Fibroblast of skin of scalp (primary cell): ENCODE data around the gene SPATA25. TPM values are rescaled to one million over a fixed set of nuclear protein-coding genes. Genes with fewer than 3 reads are reported as not detected.
A peak's percentile ranks its signal among the peaks of the same experiment; 100 is the strongest.
"Not testable (repeated sequence)": the region's sequence is repeated elsewhere in the genome, so short reads cannot be mapped to it uniquely, and the experiment has no call there.

ENCODE experiments used
- DNase-seq: peaks from one replicate; pipeline ENCODE4 v3.0.0-alpha.2; 2013
- polyA plus RNA-seq, 2 experiments: library from polyadenylated mRNA; unstranded; fragments of 120-200 nt; gene quantifications; one replicate each; pipeline ENCODE4 v1.2.1, GENCODE V29; 2013; ENCODE audit not compliant: insufficient read length in 2 of 2

Gene SPATA25, protein sequence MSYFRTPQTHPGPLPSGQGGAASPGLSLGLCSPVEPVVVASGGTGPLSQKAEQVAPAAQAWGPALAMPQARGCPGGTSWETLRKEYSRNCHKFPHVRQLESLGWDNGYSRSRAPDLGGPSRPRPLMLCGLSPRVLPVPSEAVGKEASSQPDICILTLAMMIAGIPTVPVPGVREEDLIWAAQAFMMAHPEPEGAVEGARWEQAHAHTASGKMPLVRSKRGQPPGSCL
- polyA plus RNA-seq (2013, experiment 1 of 2; ENCODE audit: insufficient read length): 0.94 TPM
- 0.64 TPM for polyA plus RNA-seq (2013, experiment 2 of 2; ENCODE audit: insufficient read length)

DNA sequence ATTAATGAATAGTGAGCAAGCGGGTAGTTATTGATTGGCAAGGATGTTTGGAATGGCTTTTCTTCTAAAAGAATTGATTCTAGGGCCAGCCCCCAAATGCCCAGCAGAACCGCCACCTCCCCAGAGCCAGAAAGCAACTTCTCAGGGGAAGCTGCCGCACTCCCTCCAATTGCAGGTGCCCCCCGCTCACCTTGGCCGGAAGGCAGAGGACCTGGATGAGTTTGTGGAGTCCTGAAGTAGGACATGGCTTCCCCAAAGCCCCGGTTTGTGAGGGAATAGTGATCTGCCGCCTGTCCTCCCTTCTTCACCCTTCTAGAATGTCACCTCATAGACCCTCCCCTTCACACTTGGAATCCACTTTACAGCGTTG is at the start of gene SPATA25:
SPATA25 (minus strand) TSS at position 277 of the 370 bp plus-strand sequence; CDS start at position 245, 32 bp downstream.
- no peak for DNase-seq

DNA sequence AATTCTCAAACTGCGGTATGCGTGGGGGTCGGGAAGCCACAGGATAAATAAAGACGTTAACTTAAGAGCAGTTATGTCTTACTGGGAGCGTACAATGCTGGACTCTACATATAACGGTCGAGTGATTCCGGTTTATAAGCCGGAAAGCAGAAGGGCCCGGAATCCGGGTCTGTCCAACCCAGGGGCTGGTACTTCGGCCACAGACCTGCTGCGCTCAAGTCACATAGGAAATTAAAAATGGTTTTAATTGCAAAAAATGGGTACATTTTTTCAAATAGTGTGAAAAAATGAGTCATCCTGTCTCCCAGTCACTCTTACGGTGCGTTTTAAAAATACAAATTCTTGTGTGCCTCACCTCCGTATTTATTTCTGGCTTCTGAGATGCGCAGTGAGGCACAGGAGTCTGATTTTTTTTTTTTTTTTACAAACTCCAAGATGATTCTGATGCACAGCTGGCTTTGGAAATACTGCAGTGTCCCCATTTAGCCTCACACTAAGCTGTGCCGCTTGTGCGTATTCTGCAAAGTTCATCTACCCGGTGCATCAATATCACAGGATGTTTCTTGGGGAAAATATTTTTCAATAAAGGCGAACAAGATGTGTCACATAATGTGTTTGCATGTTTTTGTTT is 48.1 kb upstream of the SPATA25 start:
- no peak for DNase-seq

DNA sequence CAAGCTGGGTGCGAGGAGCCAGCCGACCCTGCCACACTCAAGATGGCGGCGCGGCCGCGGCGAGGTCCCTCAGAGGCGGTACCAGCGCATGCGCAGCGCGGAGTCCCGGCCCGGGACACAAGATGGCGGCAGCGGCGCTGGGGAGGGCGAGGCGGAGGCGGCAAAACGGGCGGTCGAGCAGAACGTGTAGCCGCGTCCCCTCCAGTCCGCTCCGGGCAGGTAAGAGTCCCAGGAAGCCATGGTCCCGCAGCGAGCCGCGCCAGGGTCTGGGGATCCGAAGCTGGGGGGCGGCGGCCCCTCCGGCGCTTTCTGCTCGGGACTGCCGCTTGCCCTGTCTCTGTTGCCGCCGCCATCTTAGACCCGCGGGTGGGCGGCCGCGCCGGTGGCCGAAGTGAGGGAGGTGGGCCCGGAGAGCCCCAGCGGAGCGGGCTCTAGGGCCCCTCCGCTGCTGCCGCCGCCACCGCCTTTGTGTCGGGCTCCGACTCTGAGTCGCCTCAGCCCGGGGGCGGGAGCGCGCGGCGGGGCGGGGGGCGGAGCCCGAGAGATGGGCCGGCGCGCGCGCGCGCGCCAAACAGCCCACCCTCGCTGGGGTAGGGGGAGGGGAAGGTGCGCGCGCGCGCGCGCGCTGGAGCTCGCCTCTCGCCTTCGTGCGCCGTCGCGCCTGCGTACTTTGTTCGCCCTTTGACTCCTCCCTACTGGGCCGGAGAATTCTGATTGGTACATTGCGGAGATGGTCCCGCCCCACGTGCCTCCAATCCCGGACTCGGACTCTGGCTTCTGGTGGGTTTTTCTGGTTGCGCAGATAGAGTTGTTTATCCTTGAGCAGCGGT is 47.4 kb upstream of the SPATA25 start, which contains the start of gene PCIF1:
PCIF1 (plus strand) TSS at position 98 of the 830 bp plus-strand sequence. CDS start 4,317 bp downstream, outside the sequence.
- peak; percentile 98 for DNase-seq

DNA sequence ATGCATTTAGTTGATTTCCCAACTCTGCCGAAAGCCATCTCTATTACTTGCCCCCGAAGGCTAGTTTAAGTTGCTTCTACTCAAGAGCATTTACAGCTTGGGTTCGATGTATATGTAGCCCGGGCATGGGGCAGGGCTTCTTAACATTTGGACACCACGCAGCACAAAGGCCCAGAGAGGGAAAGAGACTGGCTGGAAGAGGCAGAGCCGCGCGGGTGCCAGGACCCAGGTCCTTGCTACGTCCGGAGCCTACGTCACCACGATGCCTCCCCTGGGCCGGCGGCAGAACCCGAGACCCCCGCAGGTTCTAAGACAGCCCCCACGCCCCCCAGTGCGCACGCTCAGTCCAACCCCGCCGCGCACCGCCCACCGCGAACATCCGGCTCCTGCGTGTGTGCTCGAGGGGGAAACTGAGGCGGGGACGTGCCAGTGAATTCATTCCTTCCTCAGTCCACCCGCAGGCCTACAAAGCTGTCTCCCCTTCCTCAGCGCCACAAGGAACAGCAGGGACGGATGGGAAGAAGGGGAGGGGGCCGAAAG is 46.7 kb upstream of the SPATA25 start:
- DNase-seq: peak; percentile 38

DNA sequence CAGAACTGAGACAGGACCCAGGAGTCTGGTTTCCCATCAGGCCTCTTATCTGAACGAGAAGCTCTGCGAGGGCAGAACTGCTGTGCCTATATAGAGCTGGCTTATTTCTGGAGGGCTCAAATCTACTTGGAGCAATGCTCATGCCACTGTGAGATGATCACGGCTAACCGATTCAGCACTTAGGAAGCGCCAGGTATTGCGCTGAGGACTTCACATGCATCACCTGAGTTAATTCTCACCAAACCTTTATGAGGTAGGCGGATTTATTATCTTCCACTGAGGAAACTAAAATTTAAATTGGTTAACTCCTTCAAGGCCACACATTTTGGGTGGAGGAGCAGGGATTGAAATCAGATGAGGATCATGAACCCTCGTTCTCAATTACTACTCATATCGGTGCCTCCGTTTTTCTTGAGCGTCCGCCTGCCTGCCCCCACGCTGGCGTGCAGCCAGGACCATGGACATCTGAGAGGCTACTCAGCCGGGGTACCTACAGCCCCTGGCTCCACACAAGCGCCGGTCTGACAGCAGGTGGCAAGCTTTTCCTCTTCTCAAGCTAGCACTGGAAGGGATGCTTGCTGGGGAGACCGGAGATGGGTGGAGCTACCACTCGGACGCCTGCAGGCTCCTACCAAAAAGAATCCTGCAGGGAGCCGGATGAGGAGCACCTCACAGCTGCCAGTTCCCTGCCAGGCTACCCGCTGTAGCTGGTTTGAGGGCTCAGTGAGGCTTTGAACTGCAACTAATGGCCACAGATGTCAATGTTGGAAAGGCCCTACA is 46.0 kb upstream of the SPATA25 start:
- DNase-seq: peak; percentile 74

DNA sequence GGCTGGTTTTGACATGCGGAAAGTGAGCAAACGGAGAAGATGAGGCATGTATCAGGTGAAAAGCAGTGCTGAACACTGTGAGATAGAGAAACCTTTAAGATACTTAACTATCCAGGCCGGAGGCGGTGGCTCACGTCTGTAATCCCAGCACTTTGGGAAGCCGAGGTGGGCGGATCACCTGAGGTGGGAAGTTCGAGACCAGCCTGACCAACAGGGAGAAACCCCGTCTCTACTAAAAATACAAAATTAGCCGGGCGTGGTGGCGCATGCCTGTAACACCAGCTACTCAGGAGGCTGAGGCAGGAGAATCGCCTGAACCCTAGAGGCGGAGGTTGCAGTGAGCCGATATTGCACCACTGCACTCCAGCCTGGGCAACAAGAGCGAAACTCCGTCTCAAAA is 44.3 kb upstream of the SPATA25 start:
- DNase-seq: not testable (repeated sequence)

DNA sequence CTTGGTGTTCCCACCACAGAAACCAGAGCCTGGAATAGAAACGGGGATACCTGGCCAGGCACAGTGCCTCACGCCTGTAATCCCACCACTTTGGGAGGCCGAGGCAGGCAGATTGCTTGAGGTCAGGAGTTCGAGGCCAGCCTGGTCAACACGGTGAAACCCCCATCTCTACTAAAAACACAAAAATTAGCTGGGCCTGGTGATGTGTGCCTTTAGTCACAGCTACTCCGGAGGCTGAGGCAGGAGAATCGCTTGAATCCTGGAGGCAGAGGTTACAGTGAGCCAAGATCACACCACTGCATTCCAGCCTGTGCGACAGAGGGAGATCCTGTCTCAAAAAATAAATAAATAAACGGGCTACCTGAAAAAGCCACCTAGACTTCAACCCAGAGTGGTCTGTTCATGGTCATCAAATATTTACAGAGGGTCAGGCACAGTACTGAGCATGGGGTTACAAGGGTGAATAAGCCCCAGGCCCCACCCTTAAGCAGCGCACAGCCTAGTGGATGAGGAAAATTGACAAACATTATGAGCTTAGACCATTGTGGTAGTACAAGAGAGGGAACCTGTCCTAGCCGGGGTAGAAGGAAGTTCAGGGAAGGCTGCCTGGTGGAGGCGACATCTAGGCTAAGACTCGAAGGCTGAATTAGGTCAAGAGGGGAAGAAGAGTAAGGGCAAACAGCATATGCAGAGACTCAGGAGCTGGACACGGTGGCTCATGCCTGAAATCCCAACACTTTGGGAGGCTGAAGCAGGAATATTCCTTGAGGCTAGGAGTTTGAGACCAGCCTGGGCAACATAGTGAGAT is 39.9 kb upstream of the SPATA25 start:
- DNase-seq: no peak

DNA sequence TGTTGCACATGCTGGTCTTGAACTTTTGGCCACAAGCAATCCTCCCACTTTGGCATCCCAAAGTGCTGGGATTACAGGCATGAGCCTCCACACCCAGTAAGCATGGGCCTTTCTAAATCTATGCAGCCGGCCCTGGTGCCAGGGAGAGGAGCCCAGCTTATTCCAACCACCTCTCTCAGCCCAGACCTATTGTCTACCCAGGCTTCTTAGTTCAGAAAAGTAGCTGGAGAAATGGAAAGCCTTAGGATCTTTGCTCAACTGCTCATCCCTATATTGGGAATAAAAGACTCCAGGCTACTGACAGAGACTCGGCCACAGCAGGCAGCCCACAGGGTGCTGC is 39.3 kb upstream of the SPATA25 start:
- no peak for DNase-seq

DNA sequence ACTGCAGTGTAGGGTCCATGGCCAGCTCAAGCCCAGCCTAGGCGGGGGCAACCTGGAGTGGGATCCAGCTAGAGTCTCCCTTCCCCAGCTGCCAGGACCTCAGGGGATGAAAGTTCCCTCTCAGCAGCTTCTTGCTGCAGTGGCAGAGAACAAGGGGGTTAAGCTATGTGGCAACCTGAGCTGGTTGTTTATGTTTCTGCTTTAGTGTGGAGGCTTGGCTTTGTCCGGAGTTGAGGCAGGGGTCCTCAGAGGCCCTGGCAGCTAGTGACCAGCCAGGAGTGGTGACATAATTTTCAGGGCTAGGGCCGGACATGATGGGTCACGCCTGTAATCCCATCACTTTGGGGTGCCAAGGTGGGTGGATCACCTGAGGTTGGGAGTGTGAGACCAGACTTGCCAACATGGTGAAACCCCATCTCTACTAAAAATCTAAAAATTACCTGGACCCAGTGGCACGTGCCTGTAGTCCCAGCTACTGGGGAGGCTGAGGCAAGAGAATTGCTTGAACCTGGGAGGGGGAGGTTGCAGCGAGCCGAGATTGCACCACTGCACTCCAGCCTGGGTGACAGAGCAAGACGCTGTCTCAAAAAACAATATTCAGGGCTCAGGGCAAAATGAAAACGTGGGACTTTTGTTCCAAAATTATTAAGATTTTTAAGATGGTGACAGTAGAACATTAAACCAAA is 38.5 kb upstream of the SPATA25 start:
- no peak for DNase-seq

DNA sequence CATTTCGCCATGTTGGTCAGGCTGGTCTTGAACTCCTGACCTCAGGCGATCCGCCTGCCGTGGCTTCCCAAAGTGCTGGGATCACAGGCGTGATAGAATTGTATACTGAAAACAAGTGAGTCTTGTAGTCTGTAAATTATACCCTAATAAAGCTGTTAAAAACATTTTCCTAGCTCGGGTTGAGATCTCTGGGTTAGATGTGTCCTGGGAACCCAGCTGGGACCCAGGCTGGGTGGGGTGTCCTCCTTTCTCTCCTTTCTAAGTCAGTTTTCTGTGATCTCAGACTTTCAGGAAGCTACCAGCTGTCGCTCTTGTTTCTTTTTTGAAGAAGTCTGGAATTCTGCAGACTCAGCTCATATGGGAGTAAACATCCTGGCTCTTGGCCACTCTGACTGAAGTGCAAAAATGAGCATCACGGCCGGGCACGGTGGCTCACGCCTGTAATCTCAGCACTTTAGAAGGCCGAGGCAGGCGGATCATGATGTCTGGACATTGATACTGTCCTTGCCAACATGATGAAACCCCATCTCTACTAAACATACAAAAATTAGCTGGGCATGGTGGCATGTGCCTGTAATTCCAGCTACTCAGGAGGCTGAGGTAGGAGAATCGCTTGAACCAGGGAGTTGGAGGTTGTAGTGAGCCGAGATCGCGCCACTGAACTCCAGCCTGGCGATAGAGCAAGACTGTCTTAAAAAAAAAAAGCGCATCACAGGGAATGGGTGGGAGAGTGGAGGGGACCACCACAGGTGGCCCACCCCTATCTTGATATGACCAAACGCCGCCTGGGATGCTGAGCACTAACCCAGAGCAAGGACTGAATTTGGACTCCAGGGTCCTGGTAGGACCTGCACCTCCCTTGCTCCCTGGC is 37.2 kb upstream of the SPATA25 start:
- DNase-seq: peak; percentile 42

DNA sequence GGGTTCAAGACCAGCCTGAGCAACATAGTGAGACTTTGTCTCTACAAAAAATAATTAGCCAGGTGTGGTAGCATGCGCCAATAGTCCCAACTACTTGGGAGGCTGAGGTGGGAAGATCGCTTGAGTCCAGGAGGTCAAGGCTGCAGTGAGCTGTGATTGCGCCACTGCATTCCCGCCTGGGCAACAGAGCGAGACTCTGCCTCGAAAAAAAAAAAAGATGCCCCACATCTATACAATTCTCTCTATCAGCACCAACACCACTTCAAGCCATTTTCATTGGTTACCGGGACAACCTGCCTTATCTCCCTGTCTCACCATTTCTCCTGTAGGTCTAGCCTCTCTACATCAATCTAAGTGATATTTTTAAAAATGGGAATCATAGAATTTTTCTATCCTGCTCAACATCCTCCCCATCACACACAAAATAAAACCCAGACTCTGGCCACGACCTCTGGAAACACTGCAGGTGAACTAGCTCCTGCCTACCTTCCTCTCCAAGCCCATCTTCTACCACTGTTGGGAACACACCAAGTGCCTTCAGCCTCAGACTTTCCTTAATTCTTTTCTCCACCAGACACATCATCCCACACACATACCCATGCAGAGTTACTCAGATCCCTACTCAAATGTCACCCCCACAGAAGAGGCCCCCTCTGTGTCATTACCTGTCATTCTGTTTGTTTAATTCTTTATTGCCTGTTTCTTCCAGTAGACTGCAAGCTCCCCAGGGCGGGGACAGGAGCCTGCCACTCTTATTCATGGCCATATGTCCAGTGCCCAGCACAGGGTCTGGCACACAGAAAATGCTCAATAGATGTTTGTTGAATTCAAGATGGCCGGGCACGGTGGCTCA is 34.1 kb upstream of the SPATA25 start:
- no peak for DNase-seq

DNA sequence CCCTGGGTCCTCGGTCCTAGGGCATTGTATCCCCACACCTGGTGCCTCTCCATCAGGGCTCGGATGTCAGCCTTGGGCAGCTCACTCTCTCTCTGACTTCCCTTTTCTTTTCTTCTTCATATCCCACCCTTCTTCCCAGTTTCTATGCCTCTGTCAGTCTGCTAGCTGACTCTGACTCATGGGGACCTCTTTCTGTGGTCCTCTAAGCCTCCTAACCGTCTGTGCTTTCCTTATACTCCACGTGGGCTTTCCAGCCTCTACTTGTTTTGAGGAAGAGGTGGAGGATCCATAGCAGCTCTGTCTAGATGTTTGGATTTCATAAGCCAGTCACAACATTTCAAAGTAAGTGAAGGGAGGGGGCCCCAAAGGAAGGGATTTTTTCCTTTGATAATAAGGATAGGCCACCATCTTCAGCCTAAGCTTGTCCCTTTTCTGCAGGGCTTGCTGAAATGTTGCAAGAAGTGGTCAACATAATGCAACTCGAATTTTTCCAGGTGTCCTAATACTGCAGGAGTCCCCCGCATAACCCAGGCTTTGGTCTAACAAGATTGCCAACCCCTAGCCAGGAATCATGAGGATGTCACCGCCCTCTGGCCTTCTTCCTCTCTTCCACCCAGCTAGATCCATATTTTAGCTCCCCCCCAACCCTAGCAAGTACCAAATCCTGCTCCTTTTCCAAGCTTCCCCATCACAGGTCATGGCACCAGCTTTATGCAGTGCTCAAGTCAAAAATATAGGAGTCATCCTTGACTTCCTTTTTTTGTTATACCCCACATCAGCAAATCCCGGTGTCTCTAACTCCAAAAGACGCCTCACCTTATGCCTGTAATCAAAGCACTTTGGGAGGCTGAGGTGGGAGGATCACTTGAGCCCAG is 33.3 kb upstream of the SPATA25 start:
- no peak for DNase-seq

DNA sequence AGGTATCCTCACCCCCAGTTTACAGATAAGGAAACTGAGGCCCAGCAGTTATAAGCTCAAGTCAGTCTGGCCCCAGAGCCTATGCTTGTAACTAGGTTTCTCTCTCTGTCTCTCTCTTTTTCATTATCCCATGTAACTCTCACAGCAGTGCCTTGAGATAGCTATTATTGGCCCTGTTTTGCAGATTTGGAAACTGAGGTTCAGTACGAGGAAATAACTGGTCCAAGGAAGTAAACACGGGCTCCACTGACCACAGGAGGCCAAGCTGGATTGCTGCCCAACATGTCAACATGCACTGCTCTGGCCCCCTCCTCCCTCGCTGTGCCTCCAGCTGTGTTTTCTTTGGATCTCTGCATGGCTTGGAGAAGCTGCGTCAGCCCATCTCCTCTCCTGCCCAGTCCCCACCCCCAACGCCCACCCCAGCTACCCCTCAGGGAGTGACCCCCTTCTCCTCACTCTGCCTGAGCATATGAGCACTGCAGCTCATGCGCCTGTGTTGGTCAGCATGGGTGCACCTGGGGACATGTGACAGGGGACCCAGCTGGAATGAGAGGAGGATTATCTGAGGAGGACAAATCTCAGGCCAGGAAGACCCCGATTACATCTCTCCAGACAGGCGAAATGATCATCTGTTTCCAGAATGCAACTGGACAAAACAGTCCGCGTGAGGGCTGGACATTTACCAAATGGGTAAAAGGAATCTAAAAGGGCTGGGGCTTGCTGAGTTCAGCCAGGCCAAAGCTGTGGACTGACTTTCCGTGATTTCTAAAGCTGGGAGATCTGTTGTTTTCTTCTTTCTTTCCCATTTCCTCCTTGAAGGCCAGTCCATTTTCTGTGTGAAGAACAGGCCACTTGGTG is 32.3 kb upstream of the SPATA25 start:
- peak; percentile 59 for DNase-seq

DNA sequence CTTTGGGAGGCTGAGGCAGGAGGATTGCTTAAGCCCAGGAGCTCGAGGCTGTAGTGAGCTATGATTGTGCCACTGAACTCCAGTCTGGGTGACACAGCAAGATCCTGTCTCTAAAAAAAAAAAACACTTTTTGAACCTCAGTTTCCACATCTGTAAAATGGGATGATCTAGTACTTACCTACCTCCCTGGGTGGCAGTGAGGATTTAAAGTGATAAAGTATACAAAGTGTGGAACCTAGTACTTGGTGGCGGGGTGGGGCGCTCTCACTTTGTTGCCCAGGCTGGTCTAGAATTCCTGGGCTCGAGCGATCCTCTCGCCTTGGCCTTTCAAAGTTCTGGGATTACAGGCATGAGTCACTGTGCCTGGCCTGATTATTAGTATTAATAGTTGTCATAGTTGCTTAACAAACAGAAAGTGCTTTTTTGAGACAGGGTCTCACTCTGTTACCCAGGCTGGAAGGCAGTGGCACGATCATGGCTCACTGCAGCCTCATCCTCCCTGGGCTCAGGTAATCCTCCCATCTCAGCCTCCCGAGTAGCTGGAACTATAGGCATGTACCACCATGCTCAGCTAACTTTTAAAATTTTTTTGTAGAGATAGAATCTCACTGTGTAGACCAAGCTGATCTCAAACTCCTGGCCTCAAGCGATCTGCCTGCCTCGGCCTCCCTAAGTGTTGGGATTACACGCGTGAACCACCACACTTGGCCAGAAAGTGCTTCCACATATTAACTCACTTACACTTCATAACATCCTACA is 31.5 kb upstream of the SPATA25 start:
- no peak for DNase-seq

DNA sequence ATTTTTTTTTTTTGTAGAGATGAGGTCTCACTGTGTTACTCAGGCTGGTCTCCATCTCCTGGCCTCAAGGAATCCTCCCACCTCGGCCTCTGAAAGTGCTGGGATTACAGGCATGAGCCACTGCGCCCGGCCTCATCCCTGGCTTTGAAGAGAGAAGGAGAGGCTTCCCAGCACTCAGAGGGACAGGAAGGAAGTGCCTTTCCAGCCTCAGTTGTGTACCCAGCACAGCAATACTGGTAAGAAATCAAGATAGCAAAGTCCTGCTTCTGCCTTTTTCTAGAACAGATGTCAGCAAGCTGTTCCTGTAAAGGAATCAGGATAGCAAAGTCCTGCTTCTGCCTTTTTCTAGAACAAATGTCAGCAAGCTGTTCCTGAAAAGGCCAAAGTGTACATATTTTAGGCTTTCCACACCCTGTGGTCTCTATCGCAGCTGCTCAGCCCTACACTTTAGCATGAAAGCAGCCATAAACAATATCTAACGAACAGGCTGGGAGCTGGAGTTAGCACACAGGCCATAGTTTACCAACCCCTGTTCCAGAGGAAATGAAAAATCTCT is 30.8 kb upstream of the SPATA25 start:
- DNase-seq: no peak

DNA sequence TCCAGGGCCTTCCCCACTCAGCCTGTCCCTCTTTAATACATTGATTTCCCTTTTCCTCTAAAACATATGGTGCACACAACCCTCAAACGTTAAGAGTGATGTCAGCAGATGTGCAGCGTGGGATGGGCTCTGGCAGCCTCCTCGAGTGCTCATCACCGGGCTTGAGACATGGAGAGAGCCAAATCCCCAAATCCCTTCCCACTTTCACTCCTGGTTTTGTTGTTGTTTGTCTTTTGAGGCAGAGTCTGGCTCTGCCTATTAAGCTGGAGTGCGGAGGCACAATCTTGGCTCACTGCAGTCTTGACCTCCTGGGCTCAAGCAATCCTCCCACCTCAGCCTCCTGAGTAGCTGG is 30.3 kb upstream of the SPATA25 start:
- DNase-seq: no peak
